KMS-11 (cell line): ENCODE data around the gene LIMS1.

Experiments used
- H2AFZ ChIP-seq: fragments of 200-600 bp; sonication (generic); 2 replicates; pipeline ENCODE4 v1.6.1; 2016; ENCODE audit warnings: antibody characterized with exemption, mixed run types, low read depth
- H3K27ac ChIP-seq: fragments of 200-600 bp; sonication (generic); 2 replicates; pipeline ENCODE4 v1.6.1; 2016; ENCODE audit warnings: mild to moderate bottlenecking, mixed run types
- H3K27me3 ChIP-seq: fragments of 200-600 bp; sonication (generic); 2 replicates; pipeline ENCODE4 v1.6.1; 2017; ENCODE audit warnings: mild to moderate bottlenecking, low read depth, mixed run types, moderate library complexity; ENCODE audit not compliant: insufficient read depth
- H3K36me3 ChIP-seq: fragments of 200-600 bp; sonication (generic); 2 replicates; pipeline ENCODE4 v1.6.1; 2017; ENCODE audit warnings: mild to moderate bottlenecking, mixed run types; ENCODE audit not compliant: insufficient read depth
- H3K4me1 ChIP-seq: fragments of 200-600 bp; sonication (generic); 2 replicates; pipeline ENCODE4 v1.6.1; 2016; ENCODE audit warnings: mild to moderate bottlenecking, low read depth, mixed run types; ENCODE audit not compliant: poor library complexity, severe bottlenecking
- H3K4me2 ChIP-seq: fragments of 200-600 bp; sonication (generic); 2 replicates; pipeline ENCODE4 v1.7.0; 2016; ENCODE audit warnings: mild to moderate bottlenecking, mixed run types
- H3K4me3 ChIP-seq: fragments of 200-600 bp; sonication (generic); IDR thresholded peaks from 2 replicates; pipeline ENCODE4 v1.6.1; 2017; ENCODE audit warnings: low read depth, low read length, mixed read lengths; ENCODE audit not compliant: insufficient read depth
- H3K79me2 ChIP-seq: fragments of 200-600 bp; sonication (generic); 2 replicates; pipeline ENCODE4 v1.6.1; 2016; ENCODE audit warnings: low read depth, mixed run types; ENCODE audit not compliant: insufficient read depth
- H3K9ac ChIP-seq: fragments of 200-600 bp; sonication (generic); 2 replicates; pipeline ENCODE4 v1.6.1; 2016; ENCODE audit warnings: mild to moderate bottlenecking, mixed run types
- H4K20me1 ChIP-seq: fragments of 200-600 bp; sonication (generic); 2 replicates; pipeline ENCODE4 v1.6.1; 2016; ENCODE audit warnings: mild to moderate bottlenecking, mixed run types; ENCODE audit not compliant: insufficient read depth
- TF ChIP-seq, protein P1 (sequence below): fragments of 200-600 bp; sonication (generic); conservative IDR thresholded peaks from 2 replicates; pipeline ENCODE4 v1.6.1; 2017; ENCODE audit warnings: low read depth, mild to moderate bottlenecking, antibody characterized with exemption, low read length, moderate library complexity, mixed read lengths

The LIMS1 gene

DNA sequence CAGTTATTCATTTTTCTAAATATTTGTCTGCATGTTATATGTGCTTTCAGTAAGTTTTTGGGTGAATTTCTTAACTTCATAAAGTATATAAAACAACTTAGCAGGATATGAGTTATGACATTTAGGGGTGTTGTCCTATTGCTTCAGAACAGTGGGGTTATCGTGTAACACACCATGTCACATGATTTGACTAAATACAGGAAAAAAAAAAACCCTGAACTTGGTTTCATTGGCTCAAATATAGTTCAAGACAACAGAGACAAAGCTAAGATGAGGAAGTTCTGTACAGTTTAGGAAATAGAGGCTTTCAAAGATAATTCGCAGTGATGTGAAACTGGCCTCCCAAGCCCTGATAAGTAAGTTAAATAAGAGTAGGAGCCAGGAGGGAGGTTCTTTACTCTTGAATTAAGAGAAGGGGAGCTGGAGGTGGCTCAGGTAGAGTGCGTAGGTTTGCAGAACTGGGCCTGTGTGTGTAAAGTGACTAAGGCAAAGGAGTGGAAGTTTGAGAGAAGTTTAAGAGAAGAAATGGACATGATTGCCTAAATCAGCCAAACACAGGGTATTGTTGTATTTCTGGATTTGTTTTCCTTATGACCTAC is 53.9 kb downstream of the LIMS1 start:
- H3K9ac ChIP-seq = no peak overlapping the region
- no peaks in the 10 kb centered on the region for H3K36me3 ChIP-seq
- no peak overlapping the region for H3K4me3 ChIP-seq
- H3K4me2 ChIP-seq = no peak overlapping the region
- no peak overlapping the region for H3K27ac ChIP-seq
- H2AFZ ChIP-seq = no peak overlapping the region
- H3K27me3 ChIP-seq = no peaks in the 10 kb centered on the region
- peaks cover 4% of the 10 kb centered on the region; the same call in 1 of the 2 replicates for H3K79me2 ChIP-seq
- H3K4me1 ChIP-seq = peaks cover 18% of the 10 kb centered on the region
- H4K20me1 ChIP-seq = no peaks in the 10 kb centered on the region
- TF ChIP-seq, protein P1, sequence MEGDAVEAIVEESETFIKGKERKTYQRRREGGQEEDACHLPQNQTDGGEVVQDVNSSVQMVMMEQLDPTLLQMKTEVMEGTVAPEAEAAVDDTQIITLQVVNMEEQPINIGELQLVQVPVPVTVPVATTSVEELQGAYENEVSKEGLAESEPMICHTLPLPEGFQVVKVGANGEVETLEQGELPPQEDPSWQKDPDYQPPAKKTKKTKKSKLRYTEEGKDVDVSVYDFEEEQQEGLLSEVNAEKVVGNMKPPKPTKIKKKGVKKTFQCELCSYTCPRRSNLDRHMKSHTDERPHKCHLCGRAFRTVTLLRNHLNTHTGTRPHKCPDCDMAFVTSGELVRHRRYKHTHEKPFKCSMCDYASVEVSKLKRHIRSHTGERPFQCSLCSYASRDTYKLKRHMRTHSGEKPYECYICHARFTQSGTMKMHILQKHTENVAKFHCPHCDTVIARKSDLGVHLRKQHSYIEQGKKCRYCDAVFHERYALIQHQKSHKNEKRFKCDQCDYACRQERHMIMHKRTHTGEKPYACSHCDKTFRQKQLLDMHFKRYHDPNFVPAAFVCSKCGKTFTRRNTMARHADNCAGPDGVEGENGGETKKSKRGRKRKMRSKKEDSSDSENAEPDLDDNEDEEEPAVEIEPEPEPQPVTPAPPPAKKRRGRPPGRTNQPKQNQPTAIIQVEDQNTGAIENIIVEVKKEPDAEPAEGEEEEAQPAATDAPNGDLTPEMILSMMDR = no peak

DNA sequence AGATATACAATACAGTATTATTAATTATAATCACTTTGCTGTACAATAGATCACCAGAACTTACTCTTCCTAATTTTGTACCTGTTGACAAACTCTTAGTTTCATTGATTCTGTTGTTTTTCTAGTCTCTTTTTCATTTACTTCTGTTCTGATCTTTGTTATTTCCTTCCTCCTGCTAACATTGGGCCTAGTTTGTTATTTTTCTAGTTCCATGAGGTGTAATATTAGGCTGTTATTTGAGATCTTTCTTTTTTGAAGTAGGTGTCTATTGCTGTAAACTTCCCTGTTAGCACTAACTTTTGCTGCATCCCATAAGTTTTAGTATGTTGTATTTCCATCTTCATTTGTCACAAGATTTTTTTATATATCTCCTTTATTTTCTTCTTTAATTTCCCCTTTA is 55.1 kb downstream of the LIMS1 start:
- Histone ChIP-seq H3K4me1 (peaks cover 21% of the 10 kb centered on the region), H4K20me1 (no peaks in the 10 kb centered on the region), H3K36me3 (no peaks in the 10 kb centered on the region), H3K9ac (no peak overlapping the region), H2AFZ (no peak overlapping the region), H3K27ac (no peak overlapping the region), H3K27me3 (no peaks in the 10 kb centered on the region), H3K4me3 (no peak overlapping the region), H3K79me2 (peaks cover 4% of the 10 kb centered on the region; the same call in 1 of the 2 replicates), H3K4me2 (no peak overlapping the region)
- TF ChIP-seq, protein P1 = no peak

DNA sequence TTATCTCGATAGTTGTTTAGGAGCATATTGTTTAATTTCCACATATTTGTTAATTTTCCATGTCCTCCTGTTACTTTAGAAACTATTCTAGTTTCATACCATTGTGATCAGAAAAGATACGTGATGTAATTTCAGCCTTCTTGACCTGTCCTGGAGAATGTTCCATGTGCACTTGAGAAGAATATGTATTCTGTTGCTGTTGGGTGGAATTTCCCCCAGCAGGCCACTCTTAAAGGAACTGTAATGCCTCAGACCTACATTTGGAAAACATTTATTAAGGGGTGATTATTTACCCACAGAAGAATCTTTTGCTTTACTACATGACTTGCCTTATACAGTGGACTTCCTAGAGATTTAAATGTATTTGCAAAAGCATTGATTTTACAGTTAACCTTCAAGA is 55.5 kb downstream of the LIMS1 start:
- Histone ChIP-seq H4K20me1 (no peaks in the 10 kb centered on the region), H3K4me2 (no peak overlapping the region), H3K4me1 (peaks cover 25% of the 10 kb centered on the region), H3K4me3 (no peak overlapping the region), H3K9ac (no peak overlapping the region), H3K27me3 (no peaks in the 10 kb centered on the region), H3K79me2 (peaks cover 4% of the 10 kb centered on the region; the same call in 1 of the 2 replicates), H3K27ac (no peak overlapping the region), H2AFZ (no peak overlapping the region), H3K36me3 (no peaks in the 10 kb centered on the region)
- TF ChIP-seq, protein P1 = no peak

DNA sequence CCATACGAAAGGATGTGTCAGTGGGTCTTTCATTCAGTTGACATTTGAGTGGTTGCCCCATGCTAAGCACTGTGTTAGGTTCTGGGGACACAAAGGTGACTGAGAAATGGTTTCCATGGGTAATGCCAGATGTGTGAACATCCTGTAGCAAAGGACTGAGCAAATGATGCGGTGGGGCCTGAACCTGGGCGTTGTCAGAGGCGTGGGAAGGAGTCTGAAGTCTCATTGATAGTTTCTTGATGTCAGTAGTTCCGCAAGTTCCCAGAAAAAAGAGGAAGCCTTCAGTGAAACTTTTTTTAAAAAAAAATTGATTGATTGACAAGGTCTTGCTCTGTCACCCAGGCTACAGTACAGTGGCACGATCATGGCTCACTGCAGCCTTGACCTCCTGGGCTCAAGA is 56.9 kb downstream of the LIMS1 start:
- TF ChIP-seq, protein P1 = no peak
- H3K4me3 ChIP-seq = no peak overlapping the region
- no peak overlapping the region for H3K9ac ChIP-seq
- H3K4me1 ChIP-seq = peaks cover 36% of the 10 kb centered on the region
- H3K27me3 ChIP-seq = no peaks in the 10 kb centered on the region
- H3K79me2 ChIP-seq = peaks cover 4% of the 10 kb centered on the region; the same call in 1 of the 2 replicates
- H2AFZ ChIP-seq = no peak overlapping the region
- no peaks in the 10 kb centered on the region for H3K36me3 ChIP-seq
- H4K20me1 ChIP-seq = no peaks in the 10 kb centered on the region
- no peak overlapping the region for H3K27ac ChIP-seq
- no peak overlapping the region for H3K4me2 ChIP-seq
